Thymus (tissue), 11 donors: ENCODE results near the gene ZNF697. TPM values are rescaled to one million over a fixed set of nuclear protein-coding genes. Genes with fewer than 3 reads are reported as not detected.
"Not testable (repeated sequence)": the region's sequence is repeated elsewhere in the genome, so short reads cannot be mapped to it uniquely, and the experiment has no call there.

Experiments
- DNase-seq, 9 donors: peaks; one replicate each; pipeline ENCODE4 v3.0.0-alpha.2; 2013; ENCODE audit warnings: low spot score in 9 of 9, low read depth in 6 of 9, missing footprints in 1 of 9
- H3K27ac ChIP-seq, 2 donors: one replicate each; pipeline ENCODE4 v1.5.1; 2013; ENCODE audit warnings: control low read depth in 1 of 2, low read depth in 1 of 2, low read length in 1 of 2, mild to moderate bottlenecking in 1 of 2, moderate library complexity in 1 of 2
- H3K27me3 ChIP-seq, 2 donors: one replicate each; pipeline ENCODE4 v1.5.1; 2013; ENCODE audit warnings: low read length in 1 of 2; ENCODE audit not compliant: control insufficient read depth in 2 of 2, insufficient read depth in 1 of 2
- H3K36me3 ChIP-seq, 2 donors: one replicate each; pipeline ENCODE4 v1.5.1; 2013; ENCODE audit warnings: low read length in 1 of 2, mild to moderate bottlenecking in 1 of 2, moderate library complexity in 1 of 2; ENCODE audit not compliant: control insufficient read depth in 2 of 2, insufficient read depth in 2 of 2
- H3K4me1 ChIP-seq, 2 donors: one replicate each; pipeline ENCODE4 v1.5.1; 2013; ENCODE audit warnings: low read length in 2 of 2; ENCODE audit not compliant: control insufficient read depth in 2 of 2, insufficient read depth in 2 of 2
- H3K4me3 ChIP-seq, 2 donors: one replicate each; pipeline ENCODE4 v1.5.1; 2013; ENCODE audit warnings: low read length in 2 of 2, control low read depth in 1 of 2, mild to moderate bottlenecking in 1 of 2
- H3K9me3 ChIP-seq, 2 donors: one replicate each; pipeline ENCODE4 v1.5.1; 2013; ENCODE audit warnings: low read length in 1 of 2, mild to moderate bottlenecking in 1 of 2; ENCODE audit not compliant: control insufficient read depth in 2 of 2, insufficient read depth in 1 of 2
- WGBS: extraction: QIAGEN DNeasy Blood & Tissue Kit; methylation state at CpG from one replicate; pipeline ENCODE4 v1.1.7; 2013; 5-methylcytosine and 5-hydroxymethylcytosine counted together
- polyA plus RNA-seq: library from polyadenylated mRNA; stranded (reverse); fragments of 200-250 nt; gene quantifications from one replicate; pipeline ENCODE4 v1.2.3, GENCODE V29; 2013
- total RNA-seq: library from RNA; stranded (reverse); fragments of 120-200 nt; gene quantifications from one replicate; pipeline ENCODE4 v1.2.4, GENCODE V29; 2013
- donor health status: healthy.

ZNF697 gene
- total and polyA plus RNA-seq, 2 donors, result 1.2 to 1.3 TPM

- H3K4me3 ChIP-seq, H3K9me3 ChIP-seq, H3K4me1 ChIP-seq, H3K36me3 ChIP-seq, H3K27ac ChIP-seq, DNase-seq, H3K27me3 ChIP-seq: not testable (repeated sequence)
- WGBS, result 88% methylated on average over 3 of the region's 3 CpGs
Measured at GRCh38 chr1:119602789-119603188, 45.3 kb downstream of the ZNF697 start.

DNA sequence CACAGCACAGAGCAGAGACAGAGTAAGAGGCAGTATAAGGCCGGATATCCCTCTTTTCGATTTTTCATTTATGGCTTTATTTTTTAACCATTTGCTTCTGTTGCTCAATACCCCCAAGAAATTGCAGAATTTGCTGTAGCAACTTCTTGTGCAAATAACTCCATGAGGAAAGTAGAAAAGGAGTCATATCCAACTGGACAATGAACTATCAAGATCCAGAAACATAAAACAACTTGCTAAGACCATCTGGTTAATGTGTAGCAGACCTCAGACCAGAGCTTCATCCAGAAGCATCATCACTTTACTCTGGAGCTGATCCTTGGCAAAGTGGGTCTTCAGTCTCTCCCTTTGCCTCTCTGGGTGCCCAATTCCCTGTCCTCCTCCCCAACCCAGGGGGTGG lies 45.9 kb downstream of the ZNF697 start:
- 97% methylated on average over 2 of the region's 2 CpGs for WGBS
- H3K4me3 ChIP-seq, result no peak overlapping the region

GRCh38 chr1:119600976-119601375 lies 47.1 kb downstream of the ZNF697 start:
- H3K9me3 ChIP-seq, result no peaks in the 10 kb centered on the region
- H3K4me3 ChIP-seq, result no peak overlapping the region
- H3K27me3 ChIP-seq, result no peaks in the 10 kb centered on the region
- DNase-seq, result no peak
- 88% methylated on average over 1 of the region's 1 CpG for WGBS
- H3K36me3 ChIP-seq, result no peaks in the 10 kb centered on the region
- H3K27ac ChIP-seq, result no peak overlapping the region
- H3K4me1 ChIP-seq, result no peaks in the 10 kb centered on the region

More for the DNA sequence above, 45.9 kb downstream of the ZNF697 start:
- no peak overlapping the region for H3K27ac ChIP-seq
- H3K4me1 ChIP-seq, result no peaks in the 10 kb centered on the region
- no peaks in the 10 kb centered on the region for H3K27me3 ChIP-seq
- H3K9me3 ChIP-seq, result no peaks in the 10 kb centered on the region
- no peaks in the 10 kb centered on the region for H3K36me3 ChIP-seq
- no peak for DNase-seq

GRCh38 chr1:119600561-119600960 lies 47.5 kb downstream of the ZNF697 start:
- Histone ChIP-seq H3K36me3 (no peaks in the 10 kb centered on the region), H3K27me3 (no peaks in the 10 kb centered on the region), H3K4me3 (no peak overlapping the region), H3K4me1 (no peaks in the 10 kb centered on the region), H3K9me3 (no peaks in the 10 kb centered on the region), H3K27ac (no peak overlapping the region)
- 96% methylated on average over 4 of the region's 4 CpGs for WGBS
- no peak for DNase-seq

- no peaks in the 10 kb centered on the region for H3K27me3 ChIP-seq
- H3K9me3 ChIP-seq, result no peaks in the 10 kb centered on the region
- no peak overlapping the region for H3K27ac ChIP-seq
- WGBS, result 95% methylated on average over 2 of the region's 2 CpGs
- no peaks in the 10 kb centered on the region for H3K4me1 ChIP-seq
- H3K36me3 ChIP-seq, result no peaks in the 10 kb centered on the region
- no peak overlapping the region for H3K4me3 ChIP-seq
- DNase-seq, result no peak
Measured at GRCh38 chr1:119595606-119596005, 52.5 kb downstream of the ZNF697 start.

DNA sequence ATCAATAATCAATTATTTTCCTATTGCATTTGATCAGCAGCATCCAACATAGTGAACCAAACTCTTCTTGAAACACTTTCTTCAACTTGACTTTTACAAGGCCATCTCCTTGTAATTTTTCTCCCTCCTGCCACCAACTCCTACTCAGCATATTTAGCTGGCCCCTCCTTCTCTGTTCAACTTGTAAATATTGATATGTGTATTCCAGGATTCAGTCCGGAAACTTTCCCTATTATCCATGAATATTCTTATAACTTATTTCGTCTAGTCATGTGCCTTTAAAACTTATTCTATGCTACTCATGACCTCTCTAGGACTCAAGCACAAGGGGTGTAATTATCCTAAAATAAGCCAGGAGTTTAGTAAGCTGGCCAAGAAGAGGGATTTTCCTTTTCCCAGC lies 52.9 kb downstream of the ZNF697 start:
- DNase-seq, result no peak
- Histone ChIP-seq H3K4me3 (no peak overlapping the region), H3K4me1 (no peaks in the 10 kb centered on the region), H3K9me3 (no peaks in the 10 kb centered on the region), H3K27me3 (no peaks in the 10 kb centered on the region), H3K36me3 (no peaks in the 10 kb centered on the region), H3K27ac (no peak overlapping the region)
- 94% methylated on average over 2 of the region's 2 CpGs for WGBS

DNA sequence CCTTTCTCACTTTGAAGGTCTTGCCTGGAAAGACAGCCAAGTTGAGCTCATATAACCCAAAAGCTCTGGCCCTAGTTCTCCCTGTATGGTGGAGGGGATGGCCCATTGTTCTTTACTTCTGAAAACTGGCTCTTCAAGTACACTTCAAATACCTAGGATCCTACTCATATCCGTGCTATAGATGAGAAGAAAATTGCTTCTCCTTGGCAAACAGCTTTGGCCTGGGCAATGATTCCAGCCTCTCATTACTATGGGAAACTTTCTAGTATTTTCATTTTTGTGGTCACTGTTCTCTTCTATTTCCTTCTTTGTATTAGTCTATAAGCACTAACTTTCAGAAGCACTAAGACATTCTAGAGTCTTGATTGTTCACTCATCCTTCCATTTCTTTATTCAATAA lies 53.7 kb downstream of the ZNF697 start:
- Histone ChIP-seq H3K27me3 (no peaks in the 10 kb centered on the region), H3K27ac (no peak overlapping the region)
- no peak for DNase-seq

GRCh38 chr1:119593805-119594204 lies 54.3 kb downstream of the ZNF697 start:
- Histone ChIP-seq H3K4me1 (no peaks in the 10 kb centered on the region), H3K9me3 (no peaks in the 10 kb centered on the region), H3K36me3 (no peaks in the 10 kb centered on the region), H3K27ac (no peak overlapping the region), H3K27me3 (no peaks in the 10 kb centered on the region), H3K4me3 (no peak overlapping the region)
- no peak for DNase-seq
- WGBS, result 95% methylated on average over 1 of the region's 1 CpG

More for the DNA sequence above, 53.7 kb downstream of the ZNF697 start:
- 96% methylated on average over 1 of the region's 1 CpG for WGBS
- Histone ChIP-seq H3K36me3 (no peaks in the 10 kb centered on the region), H3K4me1 (no peaks in the 10 kb centered on the region), H3K9me3 (no peaks in the 10 kb centered on the region), H3K4me3 (no peak overlapping the region)

DNA sequence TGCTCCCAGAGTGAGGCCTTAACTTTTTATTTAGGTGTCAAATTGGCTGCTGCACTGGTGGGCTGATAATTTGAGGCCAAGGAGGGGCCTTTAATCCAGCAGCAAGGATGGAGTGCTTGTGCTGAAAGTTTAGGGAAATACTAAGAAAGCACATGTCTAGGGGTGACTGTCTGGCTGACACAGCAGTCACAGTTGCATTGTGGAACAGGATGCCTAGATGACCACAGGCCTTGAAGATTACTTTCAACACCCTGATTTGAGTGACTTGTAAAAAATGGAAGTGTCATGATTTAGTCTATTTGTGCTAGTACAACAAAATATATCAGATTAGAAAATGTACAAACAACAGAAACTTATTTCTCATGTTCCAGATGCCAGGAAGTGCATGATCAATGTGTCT lies 57.7 kb downstream of the ZNF697 start:
- Histone ChIP-seq H3K27ac (no peak overlapping the region), H3K4me1 (no peaks in the 10 kb centered on the region), H3K36me3 (no peaks in the 10 kb centered on the region), H3K4me3 (no peak overlapping the region), H3K27me3 (no peaks in the 10 kb centered on the region), H3K9me3 (no peaks in the 10 kb centered on the region)
- no peak for DNase-seq

GRCh38 chr1:119588621-119589020 lies 59.4 kb downstream of the ZNF697 start:
- no peak overlapping the region for H3K27ac ChIP-seq
- no peaks in the 10 kb centered on the region for H3K9me3 ChIP-seq
- DNase-seq, result no peak
- no peaks in the 10 kb centered on the region for H3K4me1 ChIP-seq
- H3K27me3 ChIP-seq, result no peaks in the 10 kb centered on the region
- 98% methylated on average over 5 of the region's 5 CpGs for WGBS
- H3K36me3 ChIP-seq, result no peaks in the 10 kb centered on the region
- H3K4me3 ChIP-seq, result no peak overlapping the region
